Measurements from ENCODE around the gene ABHD2.
"Not testable (repeated sequence)": the region's sequence is repeated elsewhere in the genome, so short reads cannot be mapped to it uniquely, and the experiment has no call there.

ABHD2 gene

DNA sequence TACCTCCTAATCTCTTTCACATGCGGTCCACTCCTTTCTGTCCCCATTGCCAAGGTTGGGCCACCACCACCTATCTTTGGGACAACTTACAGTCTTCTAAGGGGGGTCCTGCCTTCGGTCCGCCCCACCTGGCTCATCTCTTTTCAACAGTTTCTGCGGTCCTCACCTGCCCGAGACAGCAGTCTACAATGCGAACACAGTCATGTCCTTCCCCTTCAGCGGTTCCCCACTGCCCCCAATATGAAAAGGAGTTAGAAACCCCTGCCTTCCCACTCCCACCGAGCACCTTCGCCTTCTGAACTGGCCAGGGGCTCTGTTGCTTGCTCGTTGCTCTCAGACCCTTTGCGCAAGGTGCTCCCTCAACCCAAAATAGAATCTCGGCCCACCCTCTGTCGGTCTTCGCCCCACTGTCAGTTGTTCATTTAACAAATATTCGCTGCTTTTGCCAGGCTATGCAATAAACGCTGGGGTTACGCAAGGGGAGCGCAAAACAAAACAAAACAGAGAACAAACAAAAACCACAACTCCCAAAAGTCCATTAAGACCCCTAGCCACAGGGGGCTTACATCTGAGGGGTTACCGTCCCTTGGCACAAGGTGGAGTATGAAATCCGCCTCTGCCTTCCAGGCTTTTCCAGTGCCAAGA, 154.9 kb downstream of the ABHD2 start:
- no peak for DNase-seq

DNA sequence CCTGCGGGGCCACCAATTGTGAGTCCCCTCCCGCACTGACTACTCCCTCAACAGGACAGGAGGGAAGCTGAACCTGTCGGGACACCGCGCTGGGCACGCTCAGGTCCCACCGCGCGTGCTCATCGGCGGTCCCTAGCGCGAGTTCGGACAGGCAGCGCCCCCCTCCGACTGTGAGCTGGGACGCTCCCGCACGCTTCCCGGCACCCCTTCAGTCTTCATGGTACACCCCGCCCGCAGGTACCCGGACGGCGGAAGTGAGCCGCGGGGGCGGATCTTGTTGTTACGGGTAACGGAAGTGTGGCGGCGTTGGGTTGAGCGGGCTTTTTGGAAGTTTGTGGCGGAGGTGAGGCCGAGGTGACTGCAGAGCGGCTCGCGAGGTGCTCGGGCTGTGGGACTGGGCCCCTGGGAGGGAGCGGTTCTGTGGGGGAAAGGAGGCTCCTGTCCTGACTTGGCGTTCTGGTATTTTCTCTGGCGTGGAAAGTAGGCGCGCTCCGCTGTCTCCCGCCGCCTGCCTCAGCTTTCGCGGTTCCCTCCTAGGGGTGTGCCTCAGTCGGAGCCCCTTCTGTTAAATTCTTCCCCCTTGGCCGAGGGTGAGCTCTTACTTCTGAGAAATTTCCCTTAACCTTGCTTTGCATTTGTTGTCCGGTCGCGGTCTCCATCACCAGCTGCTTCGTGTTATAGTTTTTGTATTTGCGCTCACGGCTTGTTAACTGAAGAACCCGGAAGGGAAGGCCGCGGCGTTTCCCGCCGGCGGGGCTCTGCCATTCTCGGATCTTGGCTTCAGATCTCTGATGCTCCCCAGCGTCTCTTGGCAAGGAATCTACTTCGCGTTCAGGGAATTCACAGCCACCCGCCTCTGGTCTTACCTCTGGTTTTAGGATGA, 155.7 kb downstream of the ABHD2 start, which contains the start of gene FANCI:
FANCI (plus strand) TSS at position 289 of the 883 bp plus-strand sequence. CDS start 3,669 bp downstream, outside the sequence.
- DNase-seq: peak; percentile 95

DNA sequence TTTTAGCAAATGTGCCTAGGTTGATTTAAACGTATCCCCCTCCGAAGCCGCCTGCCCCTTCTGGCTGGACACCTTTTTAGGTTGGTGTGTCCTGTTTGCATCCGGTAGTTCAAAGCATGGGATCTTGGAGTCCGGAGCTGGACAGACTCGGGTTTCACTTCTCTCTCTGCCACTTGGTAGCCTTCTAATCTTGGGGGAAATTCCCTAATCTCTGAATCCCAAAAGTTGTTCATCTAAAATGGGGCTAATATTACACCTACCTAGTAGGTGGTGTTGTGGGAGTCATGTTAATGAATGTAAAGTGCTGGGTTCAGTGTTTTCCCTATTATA, 156.3 kb downstream of the ABHD2 start:
- DNase-seq: no peak

DNA sequence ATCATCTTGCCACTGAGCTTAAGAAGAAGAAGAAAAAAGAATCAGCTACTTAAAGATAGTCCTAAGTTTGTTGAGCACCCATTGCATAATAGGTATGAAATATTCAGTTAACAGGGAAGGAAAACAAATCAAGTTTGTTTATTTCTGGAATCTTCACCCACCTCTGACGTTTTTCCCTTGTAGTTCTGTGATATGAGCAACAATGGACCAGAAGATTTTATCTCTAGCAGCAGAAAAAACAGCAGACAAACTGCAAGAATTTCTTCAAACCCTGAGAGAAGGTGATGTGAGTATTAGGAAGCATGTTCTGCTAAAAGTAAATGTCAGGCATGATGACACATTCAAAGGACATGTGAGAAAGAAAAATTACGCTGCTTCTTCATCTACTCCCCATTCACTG, 159.2 kb downstream of the ABHD2 start:
- DNase-seq: no peak

DNA sequence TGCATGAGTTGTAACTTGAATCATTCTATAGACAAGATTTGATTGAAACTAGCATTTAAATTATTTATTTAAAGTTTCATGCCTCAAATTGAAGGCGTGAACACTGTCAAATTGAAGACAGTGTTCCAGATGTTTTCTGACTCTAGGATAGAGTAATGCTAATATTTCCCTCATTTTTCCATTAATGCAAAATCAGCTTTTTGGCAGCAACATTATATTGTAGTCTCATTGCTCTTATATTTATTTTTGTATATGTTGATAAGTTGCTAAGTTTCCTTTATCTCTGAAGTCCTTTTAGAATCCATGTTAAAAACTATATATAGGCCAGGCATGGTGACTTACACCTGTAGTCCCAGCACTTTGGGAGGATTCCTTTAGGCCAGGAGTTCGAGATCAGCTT, 160.3 kb downstream of the ABHD2 start:
- DNase-seq: no peak

DNA sequence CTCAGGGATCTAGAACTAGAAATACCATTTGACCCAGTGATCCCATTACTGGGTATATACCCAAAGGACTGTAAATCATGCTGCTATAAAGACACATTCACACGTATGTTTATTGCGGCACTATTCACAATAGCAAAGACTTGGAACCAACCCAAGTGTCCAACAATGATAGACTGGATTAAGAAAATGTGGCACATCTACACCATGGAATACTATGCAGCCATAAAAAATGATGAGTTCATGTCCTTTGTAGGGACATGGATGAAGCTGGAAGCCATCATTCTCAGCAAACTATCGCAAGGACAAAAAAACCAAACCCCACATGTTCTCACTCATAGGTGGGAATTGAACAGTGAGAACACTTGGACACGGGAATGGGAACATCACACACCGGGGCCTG, 161.9 kb downstream of the ABHD2 start:
- not testable (repeated sequence) for DNase-seq
